Measurements from ENCODE around the gene ATP9A.
A peak's percentile ranks its signal among the peaks of the same experiment; 100 is the strongest.

The ATP9A gene

GRCh38 chr20:51639206-51639832, 128.9 kb downstream of the ATP9A start:
- DNase-seq (ENCODE audit: low read depth), result peak; percentile 75
- TF ChIP-seq CTCF (IDR thresholded peaks at IDR 0.05; ENCODE audit: low read depth, low read length), result peak; percentile 87
- no peak for TF ChIP-seq POLR2A (IDR thresholded peaks at IDR 0.05; ENCODE audit: extremely low read depth, insufficient read length)
- no peak overlapping the region for H3K4me3 ChIP-seq (ENCODE audit: low read depth, low read length)

- no peak for TF ChIP-seq MYC (IDR thresholded peaks at IDR 0.05; ENCODE audit: low read depth, low read length)
- TF ChIP-seq POLR2A (IDR thresholded peaks at IDR 0.05; ENCODE audit: extremely low read depth, insufficient read length), result no peak
- no peak for TF ChIP-seq MAX (IDR thresholded peaks at IDR 0.05; ENCODE audit: low read depth, low read length)
- no peak for TF ChIP-seq CTCF (IDR thresholded peaks at IDR 0.05; ENCODE audit: low read depth, low read length)
- no peak for DNase-seq (ENCODE audit: low read depth)
- H3K4me3 ChIP-seq (ENCODE audit: low read depth, low read length), result no peak overlapping the region
Measured at GRCh38 chr20:51637241-51637640, 130.9 kb downstream of the ATP9A start.

GRCh38 chr20:51636123-51636522, 132.1 kb downstream of the ATP9A start:
- TF ChIP-seq MYC (IDR thresholded peaks at IDR 0.05; ENCODE audit: low read depth, low read length) (no peak), POLR2A (IDR thresholded peaks at IDR 0.05; ENCODE audit: extremely low read depth, insufficient read length) (no peak), CTCF (IDR thresholded peaks at IDR 0.05; ENCODE audit: low read depth, low read length) (no peak), MAX (IDR thresholded peaks at IDR 0.05; ENCODE audit: low read depth, low read length) (no peak)
- no peak overlapping the region for H3K4me3 ChIP-seq (ENCODE audit: low read depth, low read length)
- DNase-seq (ENCODE audit: low read depth), result peak; percentile 45

GRCh38 chr20:51635680-51636079, 132.5 kb downstream of the ATP9A start:
- no peak for DNase-seq (ENCODE audit: low read depth)
- TF ChIP-seq MAX (IDR thresholded peaks at IDR 0.05; ENCODE audit: low read depth, low read length) (no peak), POLR2A (IDR thresholded peaks at IDR 0.05; ENCODE audit: extremely low read depth, insufficient read length) (no peak), CTCF (IDR thresholded peaks at IDR 0.05; ENCODE audit: low read depth, low read length) (no peak)

GRCh38 chr20:51634877-51635276, 133.3 kb downstream of the ATP9A start:
- no peak overlapping the region for H3K4me3 ChIP-seq (ENCODE audit: low read depth, low read length)
- DNase-seq (ENCODE audit: low read depth), result no peak
- no peak for TF ChIP-seq POLR2A (IDR thresholded peaks at IDR 0.05; ENCODE audit: extremely low read depth, insufficient read length)
- TF ChIP-seq CTCF (IDR thresholded peaks at IDR 0.05; ENCODE audit: low read depth, low read length), result no peak
- TF ChIP-seq MYC (IDR thresholded peaks at IDR 0.05; ENCODE audit: low read depth, low read length), result no peak
- no peak for TF ChIP-seq MAX (IDR thresholded peaks at IDR 0.05; ENCODE audit: low read depth, low read length)

More at GRCh38 chr20:51635680-51636079, 132.5 kb downstream of the ATP9A start:
- H3K4me3 ChIP-seq (ENCODE audit: low read depth, low read length), result no peak overlapping the region

GRCh38 chr20:51634257-51634656, 133.9 kb downstream of the ATP9A start:
- TF ChIP-seq CTCF (IDR thresholded peaks at IDR 0.05; ENCODE audit: low read depth, low read length), result no peak
- TF ChIP-seq MAX (IDR thresholded peaks at IDR 0.05; ENCODE audit: low read depth, low read length), result no peak
- TF ChIP-seq POLR2A (IDR thresholded peaks at IDR 0.05; ENCODE audit: extremely low read depth, insufficient read length), result no peak
- TF ChIP-seq MYC (IDR thresholded peaks at IDR 0.05; ENCODE audit: low read depth, low read length), result no peak
- DNase-seq (ENCODE audit: low read depth), result no peak
- H3K4me3 ChIP-seq (ENCODE audit: low read depth, low read length), result no peak overlapping the region
